Stimulated activated CD8-positive, alpha-beta memory T cell treated with anti-CD3 and anti-CD28 coated beads, Interleukin-2, amount 100 ng/mL, for 48 hours (primary cell): Measurements from ENCODE around the gene MEGF6.

Experiments
- DNase-seq, 2 donors: peaks; one replicate each; pipeline ENCODE4 v3.0.0-alpha.2; 2020; ENCODE audit warnings: low read depth in 2 of 2

Gene MEGF6

DNA sequence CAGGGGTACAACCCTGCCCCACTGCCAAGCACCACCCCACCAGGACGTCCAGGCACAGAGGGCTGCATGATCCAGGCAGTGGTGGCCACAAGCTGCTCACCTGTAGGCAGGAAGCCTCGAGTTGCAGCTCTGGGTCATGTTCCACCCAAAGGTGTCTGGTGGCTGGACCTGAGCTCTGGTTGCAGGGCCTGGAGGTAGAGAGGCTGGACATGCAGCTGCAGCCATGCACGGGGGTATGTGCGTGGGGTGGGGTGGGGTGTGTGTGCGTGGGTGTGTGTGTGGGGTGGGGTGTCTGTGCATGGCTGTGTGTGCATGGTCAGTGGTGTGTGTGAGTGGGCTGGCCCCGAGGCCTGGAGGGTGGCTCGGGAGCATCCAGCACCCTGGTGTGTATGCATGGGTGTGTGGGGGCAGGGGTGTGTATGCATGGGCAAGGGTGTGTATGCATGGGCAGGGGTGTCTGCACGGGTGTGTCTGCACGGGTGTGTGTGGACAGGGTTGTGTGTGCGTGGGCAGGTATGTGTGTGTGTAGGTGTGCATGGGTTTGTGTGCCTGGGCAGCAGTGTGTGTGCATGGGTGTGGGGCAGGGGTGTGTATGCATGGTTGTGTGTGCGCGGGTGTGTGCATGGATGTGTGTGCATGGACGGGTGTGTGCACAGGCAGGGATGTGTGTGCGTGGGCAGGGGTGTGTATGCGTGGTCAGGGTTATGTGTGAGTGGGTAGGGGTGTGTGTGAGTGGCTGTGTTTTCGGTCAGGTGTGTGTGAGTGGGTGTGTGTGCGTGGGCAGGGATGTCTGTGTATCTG lies 141.3 kb downstream of the MEGF6 start:
- DNase-seq = no peak

DNA sequence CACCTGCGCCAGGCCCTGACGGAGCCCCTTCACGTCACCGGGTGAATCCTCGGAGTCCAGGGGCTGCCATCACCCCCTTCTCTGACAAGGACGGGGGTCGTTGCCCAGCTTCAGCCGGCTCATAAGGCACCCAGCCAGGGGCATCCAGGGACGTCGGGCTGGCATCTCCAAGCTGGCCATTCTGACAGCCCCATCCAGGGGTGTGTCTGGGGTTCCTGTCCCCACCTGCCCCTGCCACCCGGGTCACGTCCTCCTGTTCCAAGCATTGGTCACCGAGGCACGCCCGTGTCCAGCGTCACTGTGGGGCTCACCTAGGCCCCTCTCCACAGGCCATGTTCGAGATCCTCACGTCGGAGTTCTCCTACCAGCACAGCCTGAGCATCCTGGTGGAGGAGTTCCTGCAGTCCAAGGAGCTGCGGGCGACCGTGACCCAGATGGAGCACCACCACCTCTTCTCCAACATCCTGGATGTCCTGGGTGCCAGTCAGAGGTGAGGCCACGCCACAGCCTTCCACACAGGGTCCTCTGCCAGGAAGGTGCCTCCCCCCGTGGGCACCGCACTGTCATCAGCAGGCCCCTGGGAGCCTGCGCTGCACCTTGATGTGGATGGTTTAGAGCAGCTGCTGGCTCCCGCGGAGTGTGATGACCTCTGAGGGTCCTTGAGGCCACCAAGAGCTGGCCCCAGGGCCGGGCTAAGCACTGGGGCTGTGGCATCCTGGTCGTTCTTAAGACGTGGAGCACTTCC lies 142.0 kb downstream of the MEGF6 start:
- no peak for DNase-seq

DNA sequence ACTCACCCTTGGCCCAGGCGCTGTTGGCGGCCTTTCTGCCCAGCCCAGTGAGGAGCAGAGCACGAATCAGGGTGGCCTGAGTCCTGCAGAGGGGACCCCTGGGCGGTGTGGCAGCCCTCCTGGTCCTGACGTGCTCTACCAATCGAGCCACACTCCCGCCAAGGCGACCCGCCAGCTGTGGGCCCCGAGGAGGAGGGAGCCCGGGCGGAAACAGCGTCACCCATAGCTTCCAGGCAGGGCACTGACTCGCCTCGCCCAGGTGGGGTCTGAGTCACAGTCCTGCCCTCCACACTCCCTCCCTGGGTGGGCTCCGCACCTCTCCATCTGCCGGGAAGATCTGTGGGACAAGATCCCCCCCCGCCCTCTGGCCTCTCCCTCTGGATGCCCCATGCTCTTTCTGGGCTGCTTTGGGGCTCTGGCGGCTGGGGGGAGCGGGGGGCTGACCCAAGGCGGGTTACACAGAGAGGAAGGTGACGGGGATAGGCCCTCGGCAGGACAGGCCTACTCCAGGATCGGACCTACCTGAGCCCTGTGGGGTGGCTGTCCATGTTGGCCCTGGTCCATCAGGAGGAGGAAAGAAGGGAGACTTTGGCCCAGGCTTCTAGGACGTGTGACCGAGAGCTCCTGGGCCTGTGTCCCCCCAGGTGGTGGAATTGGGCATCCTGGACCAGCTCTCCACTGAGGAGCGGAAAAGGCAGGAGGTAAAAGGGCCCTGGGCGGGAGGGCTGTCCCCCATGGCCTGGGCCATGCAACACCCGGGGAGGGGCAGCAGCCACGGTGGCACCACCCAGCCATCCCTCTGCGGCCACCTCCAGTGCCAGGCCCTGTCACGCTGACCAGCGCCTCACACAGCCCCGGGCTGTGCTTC lies 142.8 kb downstream of the MEGF6 start:
- DNase-seq = no peak

DNA sequence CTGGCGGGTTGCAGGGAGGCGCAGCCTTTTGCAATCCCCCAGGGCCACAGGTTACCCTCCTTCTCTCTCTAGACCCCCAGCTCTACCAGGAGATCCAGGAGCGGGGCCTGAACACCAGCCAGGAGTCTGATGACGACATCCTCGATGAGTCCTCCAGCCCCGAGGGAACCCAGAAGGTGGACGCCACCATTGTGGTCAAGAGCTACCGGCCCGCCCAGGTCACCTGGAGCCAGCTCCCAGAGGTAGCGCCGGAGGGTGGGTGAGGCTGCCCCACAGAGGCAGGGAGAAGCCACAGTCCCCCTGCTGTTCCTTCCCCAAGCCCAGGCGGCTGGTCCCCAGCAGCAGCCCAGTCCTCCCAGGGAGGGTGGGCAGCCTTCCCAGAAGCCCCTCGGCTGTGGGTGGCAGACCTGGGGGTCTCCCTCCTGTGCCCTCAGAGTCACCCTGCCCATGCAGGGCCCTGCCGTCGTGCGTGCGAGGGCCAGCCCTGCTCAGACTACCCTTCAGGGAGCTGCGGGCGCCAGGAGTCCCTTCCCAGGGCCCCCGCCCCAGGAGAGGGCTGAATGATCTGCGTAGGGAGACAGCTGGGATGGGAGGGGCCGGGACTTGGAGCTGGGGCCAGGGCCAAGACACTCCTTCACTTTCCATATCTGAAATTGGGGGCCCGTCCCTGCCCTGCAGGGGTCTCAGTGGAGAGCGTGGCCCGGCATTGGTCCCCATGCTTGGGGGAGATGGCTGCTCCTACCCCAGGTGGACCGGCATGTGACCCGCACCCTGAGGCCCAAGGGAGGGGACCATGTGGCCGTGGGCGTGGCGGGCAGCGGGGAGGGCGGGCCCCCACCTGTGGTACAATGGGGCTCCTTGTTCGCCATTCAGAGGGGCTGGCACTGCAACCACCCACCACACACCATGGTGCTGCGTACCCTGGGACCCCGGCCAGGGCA lies 143.9 kb downstream of the MEGF6 start:
- no peak for DNase-seq

DNA sequence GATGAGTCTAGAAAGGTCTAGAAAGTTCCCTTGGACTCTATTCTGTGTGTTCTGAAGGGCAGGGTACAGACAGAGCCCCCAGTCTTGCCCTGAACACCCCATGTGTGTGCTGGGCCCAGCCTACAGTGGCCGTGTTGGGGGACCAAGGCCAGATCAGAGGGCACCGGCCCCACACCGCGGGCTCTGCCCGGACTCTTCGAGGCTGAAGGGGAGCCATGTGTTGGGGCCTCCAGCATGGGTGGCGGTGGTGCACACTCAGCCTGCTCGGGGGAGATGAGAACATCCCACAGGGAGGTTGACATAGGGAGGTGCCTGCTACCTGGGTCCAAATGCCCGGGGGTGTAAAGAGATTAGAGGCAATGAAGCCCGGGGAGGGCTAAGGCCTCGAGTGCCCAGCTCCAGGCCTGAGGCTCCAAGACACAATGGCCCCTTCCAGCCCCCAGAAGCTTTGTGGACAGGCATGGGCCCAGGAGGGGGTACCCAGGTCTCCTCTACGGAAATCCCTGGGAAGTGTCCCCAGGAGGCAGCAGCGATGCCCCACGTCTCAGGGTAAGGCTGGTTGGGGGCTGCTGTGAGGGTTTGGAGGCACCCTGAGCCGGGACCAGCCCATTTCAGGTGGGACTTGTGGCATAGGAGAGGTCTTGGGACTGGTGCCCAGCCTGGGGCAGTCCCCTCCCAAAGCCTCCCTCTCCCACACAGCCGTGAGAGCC lies 144.8 kb downstream of the MEGF6 start:
- no peak for DNase-seq

DNA sequence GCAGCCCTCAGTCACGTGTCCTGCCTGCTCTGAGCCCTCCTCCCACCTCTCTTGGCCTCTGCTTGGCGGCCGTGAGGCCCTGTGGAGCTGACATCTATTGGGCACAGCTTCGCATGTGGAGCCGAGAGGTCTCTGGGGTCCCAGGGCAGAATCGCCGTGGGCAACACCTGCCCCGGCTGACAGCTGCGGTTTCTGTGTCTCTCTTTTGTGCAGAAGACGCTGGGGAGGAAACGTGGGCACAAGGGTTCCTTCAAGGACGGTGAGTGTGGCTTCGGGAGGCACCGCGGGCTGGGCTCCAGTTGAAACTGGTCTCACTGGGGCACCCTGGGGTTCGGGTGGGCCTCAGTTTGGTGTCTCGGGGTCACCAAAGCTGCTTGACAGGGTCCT lies 145.4 kb downstream of the MEGF6 start:
- DNase-seq = no peak

DNA sequence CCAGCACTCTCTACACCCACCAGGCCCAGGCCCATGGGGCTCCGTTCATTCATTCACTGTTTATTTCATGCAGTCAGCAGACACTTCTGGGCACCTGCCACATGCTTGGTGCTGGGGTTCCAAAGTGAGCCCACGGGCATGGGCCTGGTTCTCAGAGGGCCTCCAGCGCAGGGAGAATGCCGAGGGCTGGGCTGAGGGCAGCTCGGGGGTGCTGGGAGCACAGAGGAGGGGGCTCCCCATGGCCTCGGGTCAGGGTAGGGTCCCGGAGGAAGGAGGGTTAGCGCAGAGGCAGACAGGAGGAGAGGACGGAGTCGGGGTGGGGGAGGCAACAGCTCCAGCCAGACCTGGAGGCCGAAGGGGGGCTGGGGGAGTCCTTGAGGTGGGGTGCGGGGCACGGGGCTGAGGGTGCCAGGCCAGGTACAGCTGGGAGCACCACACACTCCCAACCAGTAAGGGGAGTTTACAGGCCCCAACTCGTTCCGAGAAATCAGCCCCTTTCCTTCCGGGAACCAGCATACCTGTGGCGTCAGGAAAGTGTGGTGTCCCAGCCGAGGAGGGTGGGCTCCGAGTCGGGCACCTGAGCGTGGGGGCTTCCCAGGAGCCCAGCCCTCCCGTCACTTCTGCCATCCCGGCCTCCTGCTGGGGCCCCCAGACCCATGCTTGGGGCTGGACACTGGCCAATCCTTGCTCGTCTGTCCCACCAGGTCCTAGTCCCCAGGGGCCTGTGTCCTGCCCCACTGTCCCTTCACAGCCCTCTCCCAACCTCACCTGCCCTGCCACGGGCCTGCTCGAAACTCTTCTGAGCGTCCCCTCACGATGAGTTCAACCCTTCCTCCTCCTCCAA lies 146.0 kb downstream of the MEGF6 start:
- no peak for DNase-seq

DNA sequence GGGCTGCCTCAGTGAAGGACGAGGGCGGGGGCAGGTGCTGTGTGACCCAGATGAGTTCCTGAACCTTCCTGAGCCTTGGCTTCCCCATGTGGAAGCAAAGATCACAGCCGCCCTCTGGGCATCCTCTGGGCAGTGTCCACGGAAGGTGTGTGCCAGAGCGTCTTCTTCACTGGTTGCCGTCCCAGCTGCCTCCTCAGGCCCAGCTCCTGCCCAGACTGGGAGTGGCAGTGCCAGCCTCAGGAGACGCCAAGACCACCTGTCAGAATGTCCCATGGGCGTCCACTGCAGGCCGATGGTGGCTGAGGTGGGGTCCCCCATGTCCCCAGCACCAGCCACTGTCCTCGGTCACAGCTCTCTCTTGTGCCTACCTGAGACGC lies 146.7 kb downstream of the MEGF6 start:
- no peak for DNase-seq

DNA sequence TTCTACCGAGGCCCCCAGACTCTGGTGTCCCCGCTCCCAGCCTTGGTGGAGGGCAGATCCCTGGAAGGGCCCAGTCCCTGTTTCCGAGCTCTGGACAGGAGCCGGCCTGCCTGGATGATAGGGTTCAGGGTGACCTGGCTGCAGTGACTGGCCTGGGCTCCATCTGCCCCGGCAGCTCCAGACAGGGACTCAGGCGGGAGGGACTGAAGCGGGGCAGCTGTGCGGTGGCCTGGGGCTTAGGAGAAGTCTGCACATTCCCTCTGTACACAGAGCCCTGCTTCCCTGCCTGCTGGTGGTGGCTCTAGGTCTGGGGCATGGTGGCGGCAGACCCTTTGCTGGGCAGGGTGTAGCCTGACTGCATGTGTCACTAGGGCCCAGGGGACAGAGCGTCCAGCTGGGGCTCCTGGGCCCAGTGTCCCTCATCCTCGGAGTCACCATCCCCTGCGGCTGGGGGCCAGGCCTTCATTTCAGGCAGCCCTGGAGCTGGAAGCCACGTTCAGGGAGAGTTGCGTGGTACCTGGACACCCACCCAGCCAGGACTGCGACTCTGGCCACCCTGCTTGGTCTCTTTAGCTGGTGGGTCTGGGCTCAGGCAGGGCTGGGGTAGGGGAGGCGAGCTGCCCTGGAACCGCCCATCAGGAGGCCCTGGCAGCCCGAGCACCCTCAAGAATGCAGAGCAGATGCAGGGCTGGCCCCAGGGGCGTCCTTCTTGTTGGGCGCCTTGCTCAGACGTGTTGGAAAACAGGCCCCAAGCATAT lies 147.2 kb downstream of the MEGF6 start:
- no peak for DNase-seq

DNA sequence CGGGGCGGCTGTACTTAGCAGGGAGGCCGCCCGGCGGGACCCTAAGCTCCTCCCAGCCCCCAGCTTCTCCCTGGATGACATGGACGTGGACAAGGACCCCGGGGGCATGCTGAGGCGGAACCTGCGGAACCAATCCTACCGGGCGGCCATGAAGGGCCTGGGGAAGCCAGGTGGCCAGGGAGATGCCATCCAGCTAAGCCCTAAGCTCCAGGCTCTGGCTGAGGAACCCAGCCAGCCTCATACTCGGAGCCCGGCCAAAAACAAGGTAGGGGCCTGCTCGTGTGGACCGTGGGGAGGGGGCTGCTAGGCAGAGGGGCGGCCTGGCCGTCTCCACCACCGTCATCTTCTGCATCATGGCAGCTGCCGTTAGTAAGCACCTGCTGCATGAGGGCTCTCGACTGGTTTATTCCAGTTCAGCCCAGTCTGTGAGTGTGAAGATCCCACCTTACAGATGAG lies 147.9 kb downstream of the MEGF6 start:
- DNase-seq = no peak

DNA sequence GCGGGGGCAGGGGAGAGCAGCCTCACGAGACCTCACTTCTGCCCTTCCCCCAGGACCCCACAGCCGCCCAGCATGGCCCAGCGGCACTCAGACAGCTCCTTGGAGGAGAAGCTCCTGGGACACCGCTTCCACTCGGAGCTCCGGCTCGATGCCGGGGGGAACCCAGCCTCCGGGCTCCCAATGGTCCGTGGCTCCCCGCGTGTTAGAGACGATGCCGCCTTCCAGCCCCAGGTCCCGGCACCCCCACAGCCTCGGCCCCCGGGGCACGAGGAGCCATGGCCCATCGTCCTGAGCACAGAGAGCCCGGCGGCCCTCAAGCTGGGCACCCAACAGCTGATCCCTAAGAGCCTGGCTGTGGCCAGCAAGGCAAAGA lies 148.3 kb downstream of the MEGF6 start:
- no peak for DNase-seq

DNA sequence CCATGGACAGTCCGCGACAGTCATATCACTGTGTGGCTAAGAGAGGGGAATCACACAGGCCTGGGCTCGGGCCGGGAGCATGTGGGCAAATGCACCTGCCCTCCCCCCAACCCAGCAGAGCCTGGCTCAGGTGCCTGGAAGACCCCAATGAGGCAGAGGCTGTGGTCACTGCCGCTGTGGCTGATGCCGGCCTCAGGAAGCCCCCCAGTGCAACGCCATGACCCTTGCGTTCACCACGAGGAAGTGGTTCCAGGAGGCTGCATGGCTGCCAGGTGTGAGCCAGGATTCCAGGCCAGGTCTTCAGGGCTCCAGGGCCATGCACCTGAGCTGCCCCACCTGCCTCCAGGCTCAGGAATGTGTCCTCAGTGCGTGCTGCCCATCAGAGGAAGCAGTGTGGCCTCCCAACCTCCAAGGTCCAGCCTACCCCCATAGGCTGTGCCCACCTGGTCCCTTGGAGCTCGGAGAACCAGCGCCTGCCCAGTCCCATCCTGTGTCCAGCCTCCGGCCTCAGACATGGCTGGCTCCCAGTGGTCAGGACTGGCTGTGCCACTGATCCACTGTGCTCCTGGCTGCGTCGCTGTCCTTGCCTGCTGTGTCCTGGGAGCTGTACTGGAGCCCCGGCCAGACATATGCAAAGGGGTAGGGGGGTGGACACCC lies 148.8 kb downstream of the MEGF6 start:
- no peak for DNase-seq

DNA sequence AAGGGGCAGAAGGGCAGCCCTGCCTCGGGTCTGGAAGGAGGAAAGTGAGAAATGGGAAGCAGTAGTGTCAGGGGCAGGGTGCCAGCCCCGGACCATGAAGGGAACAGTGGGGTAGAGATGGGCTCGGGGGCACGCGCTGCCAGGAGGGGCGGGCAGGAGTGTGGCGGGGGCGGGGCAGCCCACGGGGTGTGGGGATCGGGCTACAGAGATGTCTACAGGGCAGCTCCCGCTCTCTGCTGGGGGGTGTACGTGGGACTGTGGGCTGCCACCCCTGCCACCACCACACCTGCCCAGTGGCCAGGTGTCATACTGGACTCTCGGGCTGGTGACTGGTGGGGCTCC lies 149.4 kb downstream of the MEGF6 start:
- no peak for DNase-seq

DNA sequence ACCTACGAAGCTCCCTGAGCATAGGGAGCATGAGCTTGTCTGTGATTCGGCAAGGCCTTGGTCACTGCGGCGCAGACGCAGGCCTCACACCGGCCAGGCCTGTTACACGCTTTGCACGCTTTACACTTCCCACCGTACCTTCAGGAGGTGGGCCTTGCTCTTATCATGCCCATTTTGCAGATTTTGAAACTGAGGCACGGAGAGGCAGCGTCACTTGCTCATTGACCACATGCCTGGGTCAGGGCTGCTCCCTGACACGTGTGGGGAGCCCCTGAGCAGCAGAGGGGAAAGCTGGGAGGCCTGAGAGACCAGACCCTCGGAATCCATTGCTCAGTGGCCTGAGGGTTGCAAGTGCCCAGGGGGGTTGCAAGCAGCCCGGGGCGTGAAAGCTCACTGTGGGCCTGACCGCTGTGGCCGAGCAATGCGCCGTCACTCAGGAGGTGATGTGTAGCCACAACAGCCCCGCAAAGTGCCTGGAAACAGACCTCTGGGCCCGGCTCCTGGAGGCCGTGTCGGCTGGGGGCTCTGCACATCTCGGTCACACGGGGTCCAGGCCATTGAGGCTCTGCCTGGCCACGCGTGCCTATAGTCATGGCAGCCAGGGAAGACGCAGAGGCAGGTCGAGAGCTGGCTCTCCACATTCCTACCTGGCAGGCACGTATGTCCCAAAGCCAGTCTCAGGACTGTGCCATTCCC lies 149.9 kb downstream of the MEGF6 start:
- DNase-seq = no peak

DNA sequence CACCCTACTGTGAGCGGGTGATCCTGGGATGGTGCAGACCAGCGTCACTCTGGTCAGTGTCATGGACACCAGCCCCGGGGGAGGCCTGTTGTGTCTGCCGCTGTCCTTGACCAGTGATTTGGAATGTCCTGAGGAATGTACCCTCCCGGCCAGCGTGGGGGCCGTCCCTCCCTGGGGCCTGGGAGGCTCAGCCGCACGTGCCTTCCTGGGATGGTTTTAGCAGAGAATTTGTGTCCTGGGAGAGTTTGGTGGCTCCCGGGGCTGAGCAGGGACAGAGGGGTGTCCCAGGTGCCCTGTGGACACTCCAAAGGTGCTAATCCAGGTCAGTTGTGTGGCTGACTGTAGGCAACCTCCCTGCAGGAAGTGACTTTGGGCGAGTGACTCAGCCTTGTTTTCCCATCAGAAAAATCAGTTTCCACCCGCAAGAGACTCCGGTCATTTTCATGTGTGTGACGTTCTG lies 150.6 kb downstream of the MEGF6 start:
- no peak for DNase-seq

DNA sequence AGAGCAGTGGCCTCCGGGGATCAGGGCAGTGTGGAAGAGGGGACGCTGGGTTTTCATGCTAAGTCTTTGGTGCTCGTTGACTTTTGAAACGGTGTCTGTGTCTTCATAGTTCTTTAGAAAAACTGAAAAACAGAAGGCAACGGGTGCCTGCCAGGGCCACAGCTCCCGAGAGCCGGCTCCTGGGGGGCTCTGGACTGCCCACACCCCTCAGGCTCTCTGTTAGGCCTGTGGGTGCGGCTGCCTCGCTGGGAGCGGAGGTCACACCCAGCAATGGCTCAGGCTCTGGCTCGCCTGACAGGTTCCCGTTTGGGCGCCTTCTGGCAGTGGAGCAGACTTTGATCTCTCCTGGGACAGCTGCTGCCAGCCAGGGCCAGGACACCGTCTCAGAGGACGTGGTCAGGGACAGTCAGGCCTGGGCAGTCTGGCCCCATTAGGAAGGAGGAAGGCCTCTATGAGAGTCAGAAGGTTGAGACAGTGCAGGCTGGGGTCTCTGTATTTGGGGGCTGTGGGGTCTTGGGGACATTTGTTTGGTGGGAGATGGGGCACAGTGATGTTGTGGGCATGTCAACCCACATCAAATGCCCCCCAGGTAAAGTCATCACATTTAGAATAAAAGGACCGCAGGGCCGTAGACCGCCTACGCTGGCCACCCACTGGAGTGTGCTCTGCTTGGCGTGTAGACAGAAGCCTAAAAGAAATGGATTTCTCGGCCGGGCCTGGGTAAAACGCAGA lies 151.2 kb downstream of the MEGF6 start:
- no peak for DNase-seq
